Measurements from ENCODE around the gene SNTA1. TPM values are rescaled to one million over a fixed set of nuclear protein-coding genes. Genes with fewer than 3 reads are reported as not detected.

SNTA1 gene
- total and polyA plus RNA-seq, 2 experiments from 2014 or later, result 3.8 to 9.3 TPM

- no peaks in the 10 kb centered on the region for H3K36me3 Mint-ChIP-seq (ENCODE audit: low read depth)
- Histone ChIP-seq H3F3A (replicated peaks; ENCODE audit: low read depth) (no peaks in the 10 kb centered on the region), H3K36me3 (ENCODE audit: insufficient read depth) (no peaks in the 10 kb centered on the region), H2AFZ (no peak overlapping the region), H3K27ac (ENCODE audit: low read depth) (no peak overlapping the region), H3K4me1 (ENCODE audit: insufficient read depth) (peaks cover 25% of the 10 kb centered on the region), H3K4me3 (no peak overlapping the region), H3K27me3 (ENCODE audit: insufficient read depth) (no peaks in the 10 kb centered on the region), H4K20me1 (replicated peaks; ENCODE audit: insufficient read depth) (no peaks in the 10 kb centered on the region), H3K9me2 (ENCODE audit: insufficient read depth) (no peaks in the 10 kb centered on the region), H3K79me2 (replicated peaks; ENCODE audit: insufficient read depth) (no peaks in the 10 kb centered on the region), H3K4me2 (0 out of 2 replicates have a peak overlapping the region, but pooled peaks have one; percentile 51)
- no peak overlapping the region for H3K27ac Mint-ChIP-seq
- peaks cover 31% of the 10 kb centered on the region for H3K4me1 Mint-ChIP-seq
- H3K27me3 Mint-ChIP-seq (ENCODE audit: insufficient read depth, low read depth, poor library complexity), result peaks cover 13% of the 10 kb centered on the region
- H3K9me3 Mint-ChIP-seq, result no peaks in the 10 kb centered on the region
- TF ChIP-seq CREB1 (CRISPR knock-in tag; IDR thresholded peaks at IDR 0.05; ENCODE audit: low read depth) (no peak), ZNF114 (CRISPR knock-in tag; IDR thresholded peaks at IDR 0.05) (no peak), CTCF (conservative IDR thresholded peaks at IDR 0.05; ENCODE audit: low read depth in 2 of 2) (no peak), REST (IDR thresholded peaks at IDR 0.05; ENCODE audit: unreplicated experiment) (no peak), JUNB (IDR thresholded peaks at IDR 0.05; ENCODE audit: unreplicated experiment) (no peak), POLR2AphosphoS5 (IDR thresholded peaks at IDR 0.05; ENCODE audit: low read depth) (no peak), STAT1 (IDR thresholded peaks at IDR 0.05; ENCODE audit: unreplicated experiment) (no peak), EZH2 (IDR thresholded peaks at IDR 0.05; ENCODE audit: low read depth, unreplicated experiment) (no peak), ZNF331 (CRISPR knock-in tag; IDR thresholded peaks at IDR 0.05; ENCODE audit: low read depth) (no peak), NANOG (IDR thresholded peaks at IDR 0.05; ENCODE audit: borderline replicate concordance) (no peak), ETS1 (IDR thresholded peaks at IDR 0.05) (no peak), ZNF462 (CRISPR knock-in tag; IDR thresholded peaks at IDR 0.05) (no peak), EZH2phosphoT487 (IDR thresholded peaks at IDR 0.05; ENCODE audit: unreplicated experiment) (no peak)
- H3K4me3 Mint-ChIP-seq, result no peak overlapping the region
- ATAC-seq (no peak), DNase-seq (ENCODE audit: low spot score) (no peak)
Measured at GRCh38 chr20:33474963-33475362, 31.4 kb upstream of the SNTA1 start.

Data from GM23338 (cell line).